Neuronal stem cell (in vitro differentiated cells): ENCODE results near the gene PLAAT1.

Experiments
- DNase-seq: peaks from one replicate; pipeline ENCODE4 v3.0.0-alpha.2; 2013; ENCODE audit warnings: low spot score
- H2AFZ ChIP-seq: one replicate; pipeline ENCODE4 v1.6.1; 2013; ENCODE audit warnings: mild to moderate bottlenecking, low read length, inconsistent platforms
- H2AK5ac ChIP-seq: 2 replicates; pipeline ENCODE4 v1.6.1; 2013; ENCODE audit warnings: low read depth, mild to moderate bottlenecking, inconsistent platforms, low read length, moderate library complexity, mixed read lengths
- H2BK120ac ChIP-seq: 2 replicates; pipeline ENCODE4 v1.6.1; 2013; ENCODE audit warnings: low read depth, mild to moderate bottlenecking, inconsistent platforms, low read length, moderate library complexity, mixed read lengths
- H2BK12ac ChIP-seq: one replicate; pipeline ENCODE4 v1.6.1; 2013; ENCODE audit warnings: low read length, inconsistent platforms
- H2BK15ac ChIP-seq: 2 replicates; pipeline ENCODE4 v1.6.1; 2013; ENCODE audit warnings: mild to moderate bottlenecking, low read length, inconsistent platforms, mixed read lengths
- H2BK5ac ChIP-seq: one replicate; pipeline ENCODE4 v1.6.1; 2013; ENCODE audit warnings: inconsistent platforms, mild to moderate bottlenecking, low read length, moderate library complexity
- H3K14ac ChIP-seq: one replicate; pipeline ENCODE4 v1.6.1; 2013; ENCODE audit warnings: low read length, inconsistent platforms
- H3K18ac ChIP-seq: 2 replicates; pipeline ENCODE4 v1.6.1; 2013; ENCODE audit warnings: low read length, inconsistent platforms
- H3K23ac ChIP-seq: 2 replicates; pipeline ENCODE4 v1.6.1; 2013; ENCODE audit warnings: low read depth, mild to moderate bottlenecking, mixed read lengths, low read length, inconsistent platforms; ENCODE audit not compliant: poor library complexity
- H3K27ac ChIP-seq: replicated peaks from 3 replicates; pipeline ENCODE4 v1.5.1; 2013; ENCODE audit warnings: low read length, inconsistent platforms
- H3K27me3 ChIP-seq, 3 experiments: 2 replicates each; pipeline ENCODE4 v1.6.1; 2013; ENCODE audit warnings: low read length in 3 of 3, mild to moderate bottlenecking in 2 of 3, inconsistent platforms in 1 of 3, low read depth in 1 of 3, mixed read lengths in 1 of 3, moderate library complexity in 1 of 3; ENCODE audit not compliant: control insufficient read depth in 3 of 3, insufficient read depth in 3 of 3
- H3K36me3 ChIP-seq, 2 donors: replicated peaks in 1 of 2; 2 replicates each; pipeline ENCODE4 v1.6.1; 2013; ENCODE audit warnings: low read length in 2 of 2; ENCODE audit not compliant: control insufficient read depth in 2 of 2, insufficient read depth in 2 of 2
- H3K4ac ChIP-seq: 2 replicates; pipeline ENCODE4 v1.6.1; 2013; ENCODE audit warnings: inconsistent platforms, mild to moderate bottlenecking, low read length, moderate library complexity
- H3K4me1 ChIP-seq, 2 donors: 1 replicate in 1 of 2; 2 replicates in 1 of 2; pipeline ENCODE4 v1.6.1; 2013; ENCODE audit warnings: low read length in 2 of 2, low read depth in 1 of 2; ENCODE audit not compliant: control insufficient read depth in 2 of 2, insufficient read depth in 1 of 2
- H3K4me2 ChIP-seq: one replicate; pipeline ENCODE4 v1.6.1; 2013; ENCODE audit warnings: mild to moderate bottlenecking, low read length, inconsistent platforms; ENCODE audit not compliant: insufficient read depth, poor library complexity, severe bottlenecking
- H3K4me3 ChIP-seq, 2 donors: 2 replicates each; pipeline ENCODE4 v1.5.1; 2013; ENCODE audit warnings: low read length in 2 of 2, mild to moderate bottlenecking in 2 of 2, inconsistent platforms in 1 of 2, moderate library complexity in 1 of 2
- H3K79me1 ChIP-seq: one replicate; pipeline ENCODE4 v1.6.1; 2013; ENCODE audit warnings: low read depth, mild to moderate bottlenecking, inconsistent platforms, low read length, moderate library complexity
- H3K9ac ChIP-seq: one replicate; pipeline ENCODE4 v1.6.1; 2013; ENCODE audit warnings: mild to moderate bottlenecking, low read depth, low read length, inconsistent platforms; ENCODE audit not compliant: poor library complexity
- H3K9me3 ChIP-seq, 2 donors: replicated peaks in 1 of 2; 2 replicates each; pipeline versions ENCODE3 to v1.6.1; 2013; ENCODE audit warnings: low read length in 2 of 2, mild to moderate bottlenecking in 2 of 2, inconsistent platforms in 1 of 2, low read depth in 1 of 2, mixed read lengths in 1 of 2, moderate library complexity in 1 of 2; ENCODE audit not compliant: control insufficient read depth in 2 of 2, insufficient read depth in 1 of 2
- H4K8ac ChIP-seq: one replicate; pipeline ENCODE4 v1.6.1; 2013; ENCODE audit warnings: low read depth, mild to moderate bottlenecking, inconsistent platforms, low read length, moderate library complexity
- H4K91ac ChIP-seq: one replicate; pipeline ENCODE4 v1.6.1; 2013; ENCODE audit warnings: low read length, low read depth, mild to moderate bottlenecking, inconsistent platforms; ENCODE audit not compliant: poor library complexity
- WGBS, 2 donors: extraction: QIAGEN DNeasy Blood & Tissue Kit; methylation state at CpG; one replicate each; pipeline ENCODE4 v1.1.7; 2013; ENCODE audit warnings: missing lambda C conversion rate in 2 of 2, mixed read lengths in 1 of 2; ENCODE audit not compliant: insufficient read length in 2 of 2, insufficient replicate concordance in 1 of 2; ENCODE audit errors: extremely low coverage in 2 of 2; 5-methylcytosine and 5-hydroxymethylcytosine counted together

The PLAAT1 gene

DNA sequence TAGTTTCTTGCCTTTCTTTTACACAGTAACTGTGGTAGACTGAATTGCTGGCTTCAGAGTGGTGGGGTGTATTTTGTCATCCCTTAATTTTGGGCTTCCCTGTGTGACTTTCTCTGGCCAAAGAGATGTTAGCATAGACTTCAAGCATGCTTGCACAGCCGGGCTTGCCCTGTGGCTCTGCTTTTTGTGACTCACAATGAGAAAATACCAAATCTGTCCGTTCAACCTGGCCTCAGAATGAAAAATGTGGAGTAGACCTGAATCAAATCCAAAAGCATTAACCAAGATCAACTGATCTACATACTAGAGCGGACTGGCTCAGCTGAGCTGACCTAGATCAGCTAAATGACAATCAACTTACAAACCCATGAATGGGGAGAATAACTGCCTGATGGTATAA, 51.4 kb downstream of the PLAAT1 start:
- no peak for DNase-seq
- Histone ChIP-seq H2BK12ac (no peak overlapping the region), H3K27me3 (no peaks in the 10 kb centered on the region), H3K4me1 (no peaks in the 10 kb centered on the region), H3K23ac (no peak overlapping the region), H4K8ac (no peak overlapping the region), H3K4me3 (no peak overlapping the region), H2AFZ (no peak overlapping the region), H3K4ac (no peak overlapping the region), H2BK120ac (no peak overlapping the region), H3K27ac (no peak overlapping the region), H3K18ac (no peak overlapping the region), H2BK15ac (no peak overlapping the region), H3K9me3 (peaks cover 0 to 8% of the 10 kb centered on the region in 2 donors), H3K79me1 (no peaks in the 10 kb centered on the region), H3K4me2 (no peak overlapping the region), H3K36me3 (no peaks in the 10 kb centered on the region), H2AK5ac (no peak overlapping the region), H3K9ac (no peak overlapping the region), H2BK5ac (no peak overlapping the region), H4K91ac (no peak overlapping the region), H3K14ac (no peak overlapping the region)
- WGBS, 2 donors: no CpG with 5 or more reads among the region's 3 CpGs

DNA sequence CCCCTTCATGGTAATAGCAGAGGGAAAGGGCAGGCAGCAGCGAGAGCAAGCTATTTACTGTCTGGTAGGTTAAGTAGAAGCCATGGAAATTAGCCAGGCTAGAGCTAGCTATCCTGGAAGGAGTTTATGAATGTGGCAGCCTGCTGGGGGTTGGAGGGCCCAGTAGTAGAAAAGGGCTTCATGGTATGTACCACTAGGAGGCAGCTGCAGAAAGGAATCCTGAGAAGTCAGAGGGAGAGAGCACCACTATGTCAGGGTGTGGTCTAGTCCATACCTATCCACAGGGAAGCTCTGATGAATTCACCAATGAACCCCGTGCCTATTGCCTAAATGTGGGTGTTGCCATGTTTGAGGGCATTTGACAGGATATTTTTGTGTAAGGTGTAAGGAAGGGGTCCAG, 55.0 kb downstream of the PLAAT1 start:
- no peak overlapping the region for H3K4me3 ChIP-seq
- no peak overlapping the region for H3K23ac ChIP-seq
- H3K18ac ChIP-seq: no peak overlapping the region
- H4K8ac ChIP-seq: no peak overlapping the region
- no peak overlapping the region for H3K9ac ChIP-seq
- no peak overlapping the region for H2BK120ac ChIP-seq
- H4K91ac ChIP-seq: no peak overlapping the region
- no peak overlapping the region for H2BK12ac ChIP-seq
- H3K4me2 ChIP-seq: no peak overlapping the region
- no peaks in the 10 kb centered on the region for H3K4me1 ChIP-seq
- H2AFZ ChIP-seq: no peak overlapping the region
- H3K27ac ChIP-seq: no peak overlapping the region
- no peaks in the 10 kb centered on the region for H3K36me3 ChIP-seq
- no peak for DNase-seq
- H2AK5ac ChIP-seq: no peak overlapping the region
- H3K4ac ChIP-seq: no peak overlapping the region
- no peaks in the 10 kb centered on the region for H3K79me1 ChIP-seq
- no peak overlapping the region for H2BK15ac ChIP-seq
- no peak overlapping the region for H2BK5ac ChIP-seq
- H3K9me3 ChIP-seq: peaks cover 0 to 8% of the 10 kb centered on the region in 2 donors
- no CpG with 5 or more reads among the region's 2 CpGs for WGBS, 2 donors
- H3K14ac ChIP-seq: no peak overlapping the region
- no peaks in the 10 kb centered on the region for H3K27me3 ChIP-seq

DNA sequence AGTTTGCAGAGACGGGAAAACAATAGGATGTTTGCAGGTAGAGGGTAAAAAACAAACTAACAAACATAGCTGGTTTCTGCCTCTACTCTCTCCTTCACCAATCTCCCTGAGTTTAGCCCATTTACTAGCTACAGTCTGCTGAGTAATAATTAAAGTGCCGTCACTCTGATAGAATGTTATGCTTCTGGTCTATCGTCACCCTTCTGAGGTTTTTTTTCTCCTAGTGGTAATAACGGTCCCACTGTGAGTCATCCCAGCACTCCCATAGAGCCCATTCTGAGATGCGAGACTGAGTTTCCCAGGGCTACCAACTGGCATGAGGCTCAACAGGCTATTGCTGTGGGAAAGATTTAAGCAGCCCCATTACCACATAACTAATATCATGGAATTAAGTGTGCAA, 56.4 kb downstream of the PLAAT1 start:
- no CpG with 5 or more reads among the region's 5 CpGs for WGBS, 2 donors
- no peak overlapping the region for H2BK12ac ChIP-seq
- no peak overlapping the region for H4K91ac ChIP-seq
- DNase-seq: no peak
- H3K23ac ChIP-seq: no peak overlapping the region
- no peaks in the 10 kb centered on the region for H3K4me1 ChIP-seq
- H4K8ac ChIP-seq: no peak overlapping the region
- no peak overlapping the region for H3K4me2 ChIP-seq
- no peak overlapping the region for H3K9ac ChIP-seq
- no peaks in the 10 kb centered on the region for H3K36me3 ChIP-seq
- H3K14ac ChIP-seq: no peak overlapping the region
- H3K4ac ChIP-seq: no peak overlapping the region
- H3K27ac ChIP-seq: no peak overlapping the region
- H3K18ac ChIP-seq: no peak overlapping the region
- H2AFZ ChIP-seq: no peak overlapping the region
- H3K4me3 ChIP-seq: no peak overlapping the region
- H2BK120ac ChIP-seq: no peak overlapping the region
- no peaks in the 10 kb centered on the region for H3K9me3 ChIP-seq
- no peak overlapping the region for H2AK5ac ChIP-seq
- no peaks in the 10 kb centered on the region for H3K27me3 ChIP-seq
- no peak overlapping the region for H2BK5ac ChIP-seq
- no peak overlapping the region for H2BK15ac ChIP-seq
- no peaks in the 10 kb centered on the region for H3K79me1 ChIP-seq

GRCh38 chr3:193301433-193301832, 60.4 kb downstream of the PLAAT1 start:
- H3K27ac ChIP-seq: no peak overlapping the region

More at GRCh38 chr3:193301433-193301832, 60.4 kb downstream of the PLAAT1 start:
- Histone ChIP-seq H3K23ac (no peak overlapping the region), H3K4me3 (no peak overlapping the region), H2BK12ac (no peak overlapping the region), H3K9me3 (no peaks in the 10 kb centered on the region), H3K4me1 (no peaks in the 10 kb centered on the region), H2BK15ac (no peak overlapping the region), H4K8ac (no peak overlapping the region), H2AFZ (no peak overlapping the region), H3K36me3 (no peaks in the 10 kb centered on the region), H3K18ac (no peak overlapping the region), H3K9ac (no peak overlapping the region), H3K79me1 (no peaks in the 10 kb centered on the region), H4K91ac (no peak overlapping the region), H3K4me2 (no peak overlapping the region), H3K4ac (no peak overlapping the region), H2AK5ac (no peak overlapping the region), H2BK5ac (no peak overlapping the region), H3K27me3 (no peaks in the 10 kb centered on the region), H3K14ac (no peak overlapping the region), H2BK120ac (no peak overlapping the region)
- no peak for DNase-seq
- WGBS, 2 donors: 100% methylated on average over 1 of the region's 1 CpG; no CpG with 5 or more reads in 1 of the 2 donors
